HEK293 (cell line): ENCODE results near the gene CLINT1.

Source experiments
- CTCF ChIA-PET: fragments of 350-600 bp; formaldehyde crosslinking; extraction: SDS; loops from one replicate; lab custom pipeline; 2021; ENCODE audit warnings: antibody characterized with exemption; lab: Yijun Ruan, JAX
- POLR2A ChIA-PET: fragments of 300-600 bp; formaldehyde crosslinking; extraction: SDS; loops from one replicate; lab custom pipeline; 2020; ENCODE audit warnings: antibody characterized with exemption, inconsistent platforms; lab: Yijun Ruan, JAX
- H3K27ac ChIP-seq: fragments of 200-500 bp; sonication (Bioruptor generic); 2 replicates; pipeline ENCODE4 v1.5.1; 2014; ENCODE audit warnings: low read depth, low read length, control low read depth, inconsistent platforms; ENCODE audit errors: extremely low read depth
- H3K36me3 ChIP-seq, 2 experiments: fragments of 200-500 bp in 1 of 2; sonication (Bioruptor generic) in 1 of 2; 1 replicate in 1 of 2; 2 replicates in 1 of 2; pipeline ENCODE4 v1.5.1; 2014 to 2017; ENCODE audit warnings: inconsistent platforms in 2 of 2, low read length in 2 of 2; ENCODE audit not compliant: control insufficient read depth in 2 of 2, insufficient read depth in 1 of 2
- H3K4me1 ChIP-seq: fragments of 200-500 bp; sonication (Bioruptor generic); 2 replicates; pipeline ENCODE4 v1.5.1; 2014; ENCODE audit warnings: mild to moderate bottlenecking, low read length, inconsistent platforms; ENCODE audit not compliant: control insufficient read depth, insufficient read depth
- H3K4me3 ChIP-seq: 2 replicates; pipeline ENCODE4 v1.5.1; 2011; ENCODE audit warnings: low read depth, mild to moderate bottlenecking, control low read depth, low read length, moderate library complexity
- H3K9me3 ChIP-seq: fragments of 200-500 bp; sonication (Bioruptor generic); 2 replicates; pipeline ENCODE4 v1.5.1; 2014; ENCODE audit warnings: low read depth, low read length, inconsistent platforms; ENCODE audit not compliant: control insufficient read depth, insufficient read depth
- BCL6B ChIP-seq: fragments of 450-650 bp; formaldehyde crosslinking; IDR thresholded peaks from 2 replicates; pipeline ENCODE4 v1.5.1; 2017; ENCODE audit warnings: missing biosample characterization, missing genetic modification characterization
- GLI2 ChIP-seq: fragments of 450-650 bp; formaldehyde crosslinking; IDR thresholded peaks from 2 replicates; pipeline ENCODE4; 2017; ENCODE audit warnings: missing biosample characterization, missing genetic modification characterization, low read depth, borderline replicate concordance
- KLF8 ChIP-seq: fragments of 450-650 bp; formaldehyde crosslinking; IDR thresholded peaks from 2 replicates; pipeline ENCODE4 v1.5.1; 2016; ENCODE audit warnings: missing biosample characterization, missing genetic modification characterization
- OSR2 ChIP-seq: fragments of 450-650 bp; formaldehyde crosslinking; IDR thresholded peaks from 2 replicates; pipeline ENCODE4 v1.5.1; 2016; ENCODE audit warnings: missing biosample characterization, missing genetic modification characterization
- PRDM1 ChIP-seq: fragments of 450-650 bp; formaldehyde crosslinking; IDR thresholded peaks from 2 replicates; pipeline ENCODE4; 2016; ENCODE audit warnings: missing biosample characterization, missing genetic modification characterization
- TRIM28 ChIP-seq: IDR thresholded peaks from 2 replicates; pipeline ENCODE4 v1.6.1; 2011; ENCODE audit warnings: low read length, control low read depth, borderline replicate concordance
- ZBTB6 ChIP-seq: fragments of 450-650 bp; formaldehyde crosslinking; IDR thresholded peaks from 2 replicates; pipeline ENCODE4 v1.5.1; 2017; ENCODE audit warnings: missing biosample characterization, missing genetic modification characterization
- ZBTB7A ChIP-seq: fragments of 450-650 bp; formaldehyde crosslinking; IDR thresholded peaks from 2 replicates; pipeline ENCODE4 v1.5.1; 2016; ENCODE audit warnings: low read depth, missing biosample characterization, missing genetic modification characterization
- ZBTB8A ChIP-seq: fragments of 450-650 bp; formaldehyde crosslinking; IDR thresholded peaks from 2 replicates; pipeline ENCODE4 v1.5.1; 2016; ENCODE audit warnings: missing biosample characterization, missing genetic modification characterization
- ZNF2 ChIP-seq: fragments of 450-650 bp; formaldehyde crosslinking; IDR thresholded peaks from 2 replicates; pipeline ENCODE4 v1.5.1; 2016; ENCODE audit warnings: missing biosample characterization, missing genetic modification characterization
- ZNF221 ChIP-seq: fragments of 450-650 bp; formaldehyde crosslinking; IDR thresholded peaks from 2 replicates; pipeline ENCODE4 v1.5.1; 2017; ENCODE audit warnings: missing biosample characterization, missing genetic modification characterization, borderline replicate concordance
- ZNF292 ChIP-seq: fragments of 450-650 bp; formaldehyde crosslinking; IDR thresholded peaks from 2 replicates; pipeline ENCODE4 v1.5.1; 2016; ENCODE audit warnings: low read depth, missing biosample characterization, missing genetic modification characterization, borderline replicate concordance
- ZNF311 ChIP-seq: fragments of 450-650 bp; formaldehyde crosslinking; IDR thresholded peaks from 2 replicates; pipeline ENCODE4 v1.5.1; 2017; ENCODE audit warnings: missing biosample characterization, missing genetic modification characterization, borderline replicate concordance
- ZNF394 ChIP-seq: fragments of 450-650 bp; formaldehyde crosslinking; IDR thresholded peaks from 2 replicates; pipeline ENCODE4 v1.5.1; 2016; ENCODE audit warnings: missing biosample characterization, missing genetic modification characterization, mild to moderate bottlenecking, moderate library complexity, borderline replicate concordance
- ZNF433 ChIP-seq: fragments of 450-650 bp; formaldehyde crosslinking; IDR thresholded peaks from 2 replicates; pipeline ENCODE4 v1.5.1; 2016; ENCODE audit warnings: missing biosample characterization, missing genetic modification characterization, low read depth
- ZNF473 ChIP-seq: fragments of 450-650 bp; formaldehyde crosslinking; IDR thresholded peaks from 2 replicates; pipeline ENCODE4 v1.5.1; 2017; ENCODE audit warnings: missing biosample characterization, missing genetic modification characterization
- ZNF518A ChIP-seq: fragments of 450-650 bp; formaldehyde crosslinking; conservative IDR thresholded peaks from 2 replicates; pipeline ENCODE4 v1.5.1; 2016; ENCODE audit warnings: low read depth, missing biosample characterization, missing genetic modification characterization
- ZNF549 ChIP-seq: fragments of 450-650 bp; IDR thresholded peaks from 2 replicates; pipeline ENCODE4 v1.5.1; 2018; ENCODE audit warnings: missing biosample characterization, missing genetic modification characterization, mild to moderate bottlenecking, inconsistent platforms, moderate library complexity
- ZNF580 ChIP-seq: fragments of 450-650 bp; formaldehyde crosslinking; IDR thresholded peaks from 2 replicates; pipeline ENCODE4 v1.5.1; 2016; ENCODE audit warnings: missing biosample characterization, missing genetic modification characterization
- ZNF639 ChIP-seq: fragments of 450-650 bp; formaldehyde crosslinking; IDR thresholded peaks from 2 replicates; pipeline ENCODE4 v1.5.1; 2016; ENCODE audit warnings: missing biosample characterization, missing genetic modification characterization
- ZNF791 ChIP-seq: fragments of 450-650 bp; formaldehyde crosslinking; IDR thresholded peaks from 2 replicates; pipeline ENCODE4 v1.5.1; 2016; ENCODE audit warnings: missing biosample characterization, missing genetic modification characterization
- ZXDB ChIP-seq: fragments of 450-650 bp; formaldehyde crosslinking; IDR thresholded peaks from 2 replicates; pipeline ENCODE4 v1.5.1; 2016; ENCODE audit warnings: missing biosample characterization, missing genetic modification characterization

Gene CLINT1

GRCh38 chr5:157758706-157759105 lies 100.2 kb downstream of the CLINT1 start (continued):
- no peak for TF ChIP-seq ZNF433 (tag by site-specific recombination)
- TF ChIP-seq ZNF549 (tag by site-specific recombination): no peak
- no peak for TF ChIP-seq ZNF791 (tag by site-specific recombination)

GRCh38 chr5:157756122-157756521 lies 102.8 kb downstream of the CLINT1 start:
- no peak overlapping the region for H3K27ac ChIP-seq
- H3K4me1 ChIP-seq: no peaks in the 10 kb centered on the region
- CTCF ChIA-PET: interaction anchor here (1.2 kb wide), 1 partner anchor 239 kb away, joined by 3 read pairs; no protein-coding TSS in a partner anchor
- no peaks in the 10 kb centered on the region for H3K9me3 ChIP-seq
- TF ChIP-seq GLI2 (no peak), ZNF221 (tag by site-specific recombination) (no peak), ZNF639 (tag by site-specific recombination) (no peak), KLF8 (tag by site-specific recombination) (no peak), ZBTB7A (no peak), BCL6B (no peak), ZXDB (tag by site-specific recombination) (no peak), ZNF394 (tag by site-specific recombination) (no peak), ZNF2 (tag by site-specific recombination) (no peak), OSR2 (no peak), ZNF473 (tag by site-specific recombination) (no peak), ZBTB6 (tag by site-specific recombination) (no peak), ZNF311 (tag by site-specific recombination) (no peak), ZBTB8A (no peak), ZNF518A (tag by site-specific recombination) (no peak), TRIM28 (no peak), ZNF292 (tag by site-specific recombination) (no peak), ZNF580 (tag by site-specific recombination) (no peak), PRDM1 (tag by site-specific recombination) (no peak)
- H3K4me3 ChIP-seq: no peak overlapping the region
- POLR2A ChIA-PET: no interaction called here
- peaks cover 30 to 58% of the 10 kb centered on the region in 2 experiments for H3K36me3 ChIP-seq
